RWPE1 (cell line): Measurements from ENCODE around the gene CFAP410.

Source experiments
- CTCF ChIA-PET: fragments of 350-600 bp; sonication (Branson Sonifier 250); formaldehyde crosslinking; extraction: SDS; loops from one replicate; lab custom pipeline; 2021; lab: Yijun Ruan, JAX
- POLR2A ChIA-PET: fragments of 400-600 bp; formaldehyde crosslinking; extraction: SDS; loops from one replicate; lab custom pipeline; 2020; ENCODE audit warnings: antibody characterized with exemption; ENCODE audit not compliant: low non-redundant PET; lab: Yijun Ruan, JAX
- DNase-seq: peaks from one replicate; pipeline ENCODE4 v3.0.0; 2012; ENCODE audit warnings: low spot score
- H3K27ac ChIP-seq: fragments of 450-650 bp; 2 replicates; pipeline ENCODE4 v1.5.1; 2017
- TF ChIP-seq, protein P1 (sequence below): fragments of 450-650 bp; conservative IDR thresholded peaks from 2 replicates; pipeline ENCODE4 v1.5.1; 2017; ENCODE audit warnings: low read depth, mild to moderate bottlenecking

The CFAP410 gene

DNA sequence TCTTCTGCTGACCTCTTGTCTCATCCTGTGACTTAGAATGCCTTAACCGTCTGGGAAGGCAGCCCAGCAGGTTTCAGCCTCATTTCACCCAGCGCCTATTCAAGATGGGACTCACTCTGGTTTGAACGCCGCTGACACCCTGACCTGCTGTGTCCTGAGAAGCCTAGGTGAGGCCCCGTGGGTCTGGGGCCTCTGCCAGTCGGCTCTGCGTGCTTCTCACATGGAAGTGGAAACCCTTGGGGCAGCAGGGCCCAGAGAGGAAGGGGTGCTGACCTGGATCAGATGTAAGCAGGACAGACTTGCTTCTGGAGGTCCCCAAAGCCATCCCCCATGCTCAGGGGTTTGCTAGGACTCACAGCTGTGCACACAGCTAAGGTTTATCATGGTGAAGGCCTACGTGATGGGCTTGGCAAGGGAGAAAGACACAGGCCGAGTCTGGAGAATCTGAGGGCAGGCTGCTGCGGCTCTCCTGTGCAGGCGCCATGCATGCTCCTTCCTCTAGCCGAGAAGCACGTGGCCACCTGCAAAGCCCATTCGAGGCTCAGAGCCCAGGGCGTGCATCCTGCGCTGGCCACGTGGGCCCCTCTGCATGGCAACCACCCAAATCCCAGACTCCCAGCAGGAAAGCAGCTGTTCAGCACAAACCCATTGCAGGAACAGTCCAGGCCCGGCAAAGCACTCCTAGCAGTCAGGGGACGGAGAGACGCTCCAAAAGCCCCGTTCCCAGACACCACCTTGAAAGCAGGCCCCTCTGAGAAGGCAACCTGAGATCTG is 18.1 kb upstream of the CFAP410 start:
- CTCF ChIA-PET: no interaction called here
- TF ChIP-seq, protein P1, sequence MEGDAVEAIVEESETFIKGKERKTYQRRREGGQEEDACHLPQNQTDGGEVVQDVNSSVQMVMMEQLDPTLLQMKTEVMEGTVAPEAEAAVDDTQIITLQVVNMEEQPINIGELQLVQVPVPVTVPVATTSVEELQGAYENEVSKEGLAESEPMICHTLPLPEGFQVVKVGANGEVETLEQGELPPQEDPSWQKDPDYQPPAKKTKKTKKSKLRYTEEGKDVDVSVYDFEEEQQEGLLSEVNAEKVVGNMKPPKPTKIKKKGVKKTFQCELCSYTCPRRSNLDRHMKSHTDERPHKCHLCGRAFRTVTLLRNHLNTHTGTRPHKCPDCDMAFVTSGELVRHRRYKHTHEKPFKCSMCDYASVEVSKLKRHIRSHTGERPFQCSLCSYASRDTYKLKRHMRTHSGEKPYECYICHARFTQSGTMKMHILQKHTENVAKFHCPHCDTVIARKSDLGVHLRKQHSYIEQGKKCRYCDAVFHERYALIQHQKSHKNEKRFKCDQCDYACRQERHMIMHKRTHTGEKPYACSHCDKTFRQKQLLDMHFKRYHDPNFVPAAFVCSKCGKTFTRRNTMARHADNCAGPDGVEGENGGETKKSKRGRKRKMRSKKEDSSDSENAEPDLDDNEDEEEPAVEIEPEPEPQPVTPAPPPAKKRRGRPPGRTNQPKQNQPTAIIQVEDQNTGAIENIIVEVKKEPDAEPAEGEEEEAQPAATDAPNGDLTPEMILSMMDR: no peak
- DNase-seq: no peak

DNA sequence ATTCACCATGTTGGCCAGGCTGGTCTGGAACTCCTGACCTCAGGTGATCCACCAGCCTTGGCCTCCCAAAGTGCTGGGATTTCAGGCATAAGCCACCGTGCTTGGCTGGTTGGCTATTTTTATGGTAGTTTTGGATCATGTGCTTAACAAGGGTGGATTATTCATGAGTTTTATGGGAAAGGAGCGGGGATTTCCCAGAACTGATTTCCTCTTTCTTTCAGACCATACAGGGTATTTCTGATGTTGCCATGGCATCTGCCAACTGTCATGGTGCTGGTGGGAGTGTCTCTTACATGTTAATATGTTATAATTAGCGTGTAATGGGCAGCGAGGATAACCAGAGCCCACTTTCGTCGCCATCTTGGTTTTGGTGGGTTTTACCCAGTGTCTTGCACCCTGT is 17.4 kb upstream of the CFAP410 start:
- H3K27ac ChIP-seq: no peak overlapping the region
- no peak for DNase-seq
- POLR2A ChIA-PET: no interaction called here
- CTCF ChIA-PET: no interaction called here
- TF ChIP-seq, protein P1: no peak

More for the DNA sequence above, 18.1 kb upstream of the CFAP410 start:
- no peak overlapping the region for H3K27ac ChIP-seq
- POLR2A ChIA-PET: no interaction called here

- CTCF ChIA-PET: no interaction called here
- no peak overlapping the region for H3K27ac ChIP-seq
- POLR2A ChIA-PET: no interaction called here
- TF ChIP-seq, protein P1: no peak
- DNase-seq: no peak
Observed at GRCh38 chr21:44356160-44356559, 17.0 kb upstream of the CFAP410 start.

DNA sequence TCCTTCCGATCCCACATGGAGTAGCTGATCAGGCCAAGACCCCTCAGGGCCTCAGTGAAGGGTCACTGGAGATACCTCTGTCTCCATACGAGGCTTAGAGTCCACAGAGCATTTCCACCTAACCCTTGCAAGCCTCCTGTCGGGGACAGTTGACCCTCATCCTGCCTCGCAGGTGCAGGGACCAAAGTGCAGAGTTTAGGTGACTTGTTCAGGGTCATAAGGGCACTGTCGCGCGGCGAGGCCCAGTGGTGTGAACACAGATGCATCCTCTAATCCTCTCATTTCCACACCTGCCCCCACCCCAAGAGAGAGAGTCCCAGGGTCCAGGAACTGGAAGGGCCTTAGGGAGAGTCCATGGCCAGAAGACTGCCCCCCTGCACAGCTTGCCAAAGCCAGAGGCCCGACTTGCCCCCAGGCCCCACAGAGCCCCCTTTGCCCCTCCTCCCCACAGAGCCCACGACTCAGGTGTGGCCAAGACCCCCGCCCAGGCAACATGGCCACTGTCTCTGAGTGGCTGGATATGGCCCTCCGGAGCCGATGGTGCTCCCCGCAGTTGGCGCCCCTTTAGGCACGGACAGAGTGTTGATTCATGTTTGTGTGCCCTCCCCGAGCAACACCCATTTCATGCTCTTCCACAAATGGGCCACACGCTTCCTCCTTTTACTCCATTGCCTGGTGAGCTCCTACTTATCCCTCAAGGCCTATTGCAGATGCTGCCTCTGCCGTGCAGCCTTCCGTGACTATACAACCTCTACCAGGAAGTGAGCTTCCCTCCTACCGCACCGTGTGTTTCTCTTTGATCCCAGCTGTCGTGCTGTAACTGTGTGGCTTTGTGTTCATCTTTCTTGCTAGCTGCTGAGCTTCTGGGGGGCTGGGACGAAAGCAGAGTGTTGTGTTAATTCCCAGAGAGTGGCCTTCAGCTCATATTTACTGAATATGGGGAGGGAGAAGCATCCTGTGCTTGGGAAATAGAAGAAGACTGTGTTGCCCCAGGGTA is 15.9 kb upstream of the CFAP410 start:
- POLR2A ChIA-PET: no interaction called here
- CTCF ChIA-PET: no interaction called here
- DNase-seq: no peak
- H3K27ac ChIP-seq: no peak overlapping the region
- TF ChIP-seq, protein P1: no peak

DNA sequence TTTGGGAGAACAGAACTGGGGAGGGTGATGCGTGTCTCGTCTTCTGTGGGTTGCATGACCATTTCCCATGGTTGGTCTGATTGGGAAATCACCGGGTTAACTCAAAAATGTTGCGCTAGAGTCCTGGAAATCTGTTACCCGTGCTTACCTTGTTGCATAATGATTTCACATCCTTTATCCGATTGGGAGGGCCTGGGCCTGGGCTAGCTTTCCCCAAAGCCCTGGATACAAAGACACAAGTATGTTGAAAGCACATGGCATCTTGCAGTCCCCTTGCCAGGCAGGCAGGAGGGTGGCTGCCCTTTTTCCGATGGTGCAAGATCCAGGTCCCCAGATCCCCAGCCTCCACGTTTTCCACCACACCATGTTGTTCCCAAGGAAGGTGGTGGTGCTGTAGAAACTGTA is 14.8 kb upstream of the CFAP410 start:
- DNase-seq: no peak
- H3K27ac ChIP-seq: no peak overlapping the region
- POLR2A ChIA-PET: no interaction called here
- TF ChIP-seq, protein P1: no peak
- CTCF ChIA-PET: interaction anchor here (0.7 kb wide), 1 partner anchor 1876 kb away, joined by 3 read pairs; no protein-coding TSS in a partner anchor

DNA sequence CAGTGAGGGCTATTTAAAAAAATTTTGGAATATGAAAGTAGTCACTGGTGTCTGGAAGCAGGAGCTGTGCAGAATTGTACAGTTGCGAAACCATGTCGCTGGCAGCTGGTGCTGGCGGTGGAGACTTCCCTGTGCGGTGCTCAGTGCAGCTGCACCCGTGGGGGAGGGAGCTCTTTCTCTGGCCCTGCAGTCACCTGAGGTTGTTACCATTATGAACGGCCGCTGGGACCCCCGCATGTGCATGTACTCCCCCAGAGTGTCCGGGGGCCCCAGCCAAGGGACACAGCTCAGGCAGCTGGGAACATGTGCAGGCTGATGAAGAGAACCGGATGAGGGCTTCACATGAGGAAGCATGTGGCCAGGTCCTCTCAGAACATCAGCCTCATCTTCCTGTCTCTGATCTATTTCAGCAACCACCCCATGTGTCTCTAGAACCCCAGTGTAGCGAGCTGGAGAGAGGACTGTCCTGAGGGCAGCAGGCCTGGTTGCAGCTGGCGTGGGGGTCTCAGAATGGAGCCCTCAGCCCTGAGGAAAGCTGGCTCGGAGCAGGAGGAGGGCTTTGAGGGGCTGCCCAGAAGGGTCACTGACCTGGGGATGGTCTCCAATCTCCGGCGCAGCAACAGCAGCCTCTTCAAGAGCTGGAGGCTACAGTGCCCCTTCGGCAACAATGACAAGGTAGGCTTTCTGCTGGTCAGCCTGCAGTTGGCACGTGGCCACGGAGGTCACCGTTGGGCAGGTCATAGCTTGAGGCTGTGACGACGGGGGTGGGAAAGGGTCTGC is 14.2 kb upstream of the CFAP410 start, which contains the start of gene TRPM2:
Gene TRPM2 (plus strand): TSS at position 431 of the 780 bp plus-strand sequence. CDS start 80 bp downstream, at position 511.
- no peak for DNase-seq
- ChIA-PET CTCF (interaction anchor here (0.5 to 0.7 kb wide), 3 partner anchors 10 to 1876 kb away, joined by 3 read pairs; no protein-coding TSS in a partner anchor), POLR2A (no interaction called here)
- no peak within 1 kb of the TSS for H3K27ac ChIP-seq
- TF ChIP-seq, protein P1: no peak
